Measurements from ENCODE around the gene MYLK.

MYLK gene

GRCh38 chr3:123767564-123768292 is 116.4 kb downstream of the MYLK start:
- DNase-seq: no peak

DNA sequence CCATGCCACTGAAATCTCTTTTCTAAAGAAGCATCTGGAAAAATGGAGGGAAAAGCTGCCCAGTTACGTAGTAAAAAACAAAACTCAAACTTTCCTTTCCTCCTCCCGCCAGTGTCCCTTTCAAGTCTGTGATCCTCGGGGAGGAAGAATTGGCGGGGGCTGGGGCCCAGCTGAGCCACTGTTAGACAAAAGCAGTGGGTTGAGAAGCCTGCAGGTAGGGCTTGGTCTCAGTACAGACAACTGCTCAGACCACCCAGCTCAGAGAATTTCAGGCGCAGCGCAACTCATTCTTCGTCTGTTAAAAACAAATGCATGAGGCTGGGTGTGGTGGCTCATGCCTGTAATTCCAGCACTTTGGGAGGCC is 117.1 kb downstream of the MYLK start:
- no peak for DNase-seq

DNA sequence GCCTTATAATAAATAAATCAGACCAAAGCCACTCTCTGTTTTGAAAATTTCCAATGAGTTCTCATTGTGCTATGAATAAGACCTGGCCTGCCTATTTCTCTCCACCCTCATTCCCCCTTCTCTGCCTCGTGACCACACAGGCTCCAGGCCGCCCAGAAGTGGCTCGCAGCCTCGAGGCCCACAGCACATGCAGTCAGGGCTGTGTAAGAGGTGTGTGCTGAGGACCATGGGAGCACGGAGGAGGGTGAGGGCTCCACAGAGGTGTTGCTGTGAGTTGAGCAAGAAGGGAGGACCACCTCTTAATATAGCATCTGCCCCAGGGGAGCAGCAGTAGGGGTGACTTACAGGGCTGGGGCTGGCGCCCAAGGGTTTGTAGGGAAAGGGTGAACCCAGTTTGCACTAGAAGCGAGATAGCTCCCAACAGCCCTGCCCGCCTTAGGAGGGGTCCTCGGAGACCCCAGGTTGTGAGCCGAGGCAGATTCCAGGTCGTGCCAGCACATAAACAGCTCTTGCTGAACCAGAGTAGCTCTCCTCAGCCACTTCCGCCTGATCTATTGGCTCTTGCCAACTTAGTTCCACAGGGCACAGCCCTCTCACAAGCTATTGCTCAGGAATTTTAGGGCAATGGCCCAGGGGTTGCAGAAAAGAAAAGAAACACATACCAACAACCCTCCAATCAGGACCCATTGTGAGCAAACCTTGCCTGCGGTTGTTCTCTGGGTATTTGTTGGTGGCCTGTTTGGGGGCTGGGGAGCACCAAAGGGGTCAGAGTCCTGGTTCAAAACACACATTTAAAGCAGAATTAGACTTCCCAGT is 117.7 kb downstream of the MYLK start:
- DNase-seq: no peak

DNA sequence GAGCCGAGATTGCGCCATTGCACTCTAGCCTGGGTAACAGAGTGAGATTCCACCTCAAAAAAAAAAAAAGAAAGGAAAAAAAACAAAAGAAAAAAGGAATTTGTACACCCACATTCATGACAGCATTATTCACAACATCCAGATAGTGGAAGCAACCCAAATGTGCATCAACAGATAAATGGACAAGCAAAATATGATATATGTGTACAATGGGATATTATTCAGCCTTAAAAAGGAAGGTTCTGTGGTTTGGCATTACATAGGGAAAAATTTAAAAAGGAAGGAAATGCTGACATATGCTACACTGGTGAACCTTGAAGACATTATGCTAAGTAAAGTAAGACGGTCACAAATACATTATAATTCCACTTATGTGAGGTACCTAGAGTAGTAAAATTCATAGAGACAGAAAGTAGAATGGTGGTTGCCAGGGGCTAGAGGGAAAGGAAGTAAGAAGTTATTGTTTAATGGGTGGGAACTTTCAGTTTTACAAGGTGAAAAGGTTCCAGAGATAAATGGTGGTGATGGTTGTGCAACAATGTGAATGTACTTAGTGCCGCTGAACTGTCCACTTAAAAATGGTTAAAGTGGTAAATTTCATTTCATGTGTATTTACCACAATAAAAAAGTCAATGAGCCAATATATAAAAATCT is 118.5 kb downstream of the MYLK start:
- DNase-seq: peak; percentile 75

- DNase-seq: no peak
These were observed 119.5 kb downstream of the MYLK start for GRCh38 chr3:123764647-123765046.

- no peak for DNase-seq
These were observed 121.3 kb downstream of the MYLK start for GRCh38 chr3:123762805-123763204.

GRCh38 chr3:123760817-123761216 is 123.3 kb downstream of the MYLK start:
- peak; percentile 54 for DNase-seq

DNA sequence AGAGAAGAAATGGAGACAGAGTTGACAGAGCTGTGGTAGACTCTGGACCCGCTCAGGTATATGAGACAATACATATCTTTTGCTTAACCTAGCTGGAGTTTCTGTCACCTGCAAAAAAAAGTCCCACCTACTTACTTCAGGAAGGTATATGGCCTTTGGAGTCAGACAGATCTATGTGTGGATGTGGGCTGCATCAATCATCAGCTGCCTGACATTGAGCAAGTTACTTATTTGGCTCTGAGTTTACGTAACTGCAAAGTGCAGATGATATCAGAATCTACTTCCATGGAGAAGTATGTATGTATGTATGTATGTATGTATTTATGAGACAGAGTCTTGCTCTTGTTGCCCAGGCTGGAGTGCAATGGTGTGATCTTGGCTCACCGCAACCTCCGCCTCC is 124.3 kb downstream of the MYLK start:
- DNase-seq: no peak

GRCh38 chr3:123759311-123759710 is 124.8 kb downstream of the MYLK start:
- DNase-seq: peak; percentile 55

DNA sequence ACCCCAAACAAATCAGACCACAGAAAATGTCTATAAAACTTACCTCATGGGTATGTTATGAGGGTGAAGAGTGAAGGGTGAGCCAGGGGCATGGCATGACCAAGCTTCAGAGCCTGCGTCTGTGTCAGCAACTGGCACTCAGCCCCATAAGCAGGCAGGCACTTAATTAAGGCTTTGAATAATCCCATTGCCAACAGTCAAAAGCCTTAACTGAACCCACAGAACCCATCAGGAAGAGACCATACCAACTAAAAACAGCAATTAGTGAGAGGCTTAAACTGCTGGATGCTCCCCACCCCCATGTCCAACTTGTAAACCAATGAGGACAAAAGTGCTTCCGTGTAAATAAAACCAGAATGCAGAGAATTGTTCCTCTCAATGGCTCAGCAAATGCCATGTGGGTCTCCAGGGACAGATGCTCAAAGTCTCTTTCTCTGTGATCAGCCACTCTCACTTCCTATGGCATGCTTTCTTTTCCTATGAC is 126.0 kb downstream of the MYLK start:
- peak; percentile 78 for DNase-seq

DNA sequence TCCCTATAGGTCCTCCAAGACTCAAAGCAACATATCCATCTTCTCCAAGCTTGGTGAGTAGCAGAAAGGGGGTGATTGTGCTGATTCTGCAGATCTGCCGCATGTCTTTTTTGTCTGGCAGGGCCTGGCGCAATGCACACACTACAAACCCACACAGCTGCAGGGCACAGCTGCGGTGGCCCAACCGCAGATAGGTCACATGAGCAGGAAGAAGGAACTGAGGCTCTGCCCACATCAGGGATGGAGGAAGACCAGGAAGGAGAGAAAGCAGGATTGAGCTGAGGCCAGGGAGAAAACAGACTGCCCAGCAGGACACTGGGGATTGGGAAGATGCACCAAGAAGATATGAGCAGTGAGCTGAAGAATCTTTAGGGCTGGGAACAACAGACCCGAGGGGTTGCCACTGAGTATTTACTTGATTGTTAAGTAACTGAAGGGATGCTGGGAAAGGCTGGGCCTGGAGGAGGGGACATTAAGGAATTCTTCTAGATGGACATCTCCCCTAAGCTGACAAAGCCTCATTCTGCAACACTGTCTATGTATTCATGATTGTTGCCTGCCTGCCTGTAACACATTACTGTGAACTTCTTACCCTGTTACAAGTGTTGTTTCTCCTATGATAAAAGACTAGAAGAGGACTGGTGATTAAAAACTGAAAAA is 126.7 kb downstream of the MYLK start:
- peak; percentile 21 for DNase-seq

DNA sequence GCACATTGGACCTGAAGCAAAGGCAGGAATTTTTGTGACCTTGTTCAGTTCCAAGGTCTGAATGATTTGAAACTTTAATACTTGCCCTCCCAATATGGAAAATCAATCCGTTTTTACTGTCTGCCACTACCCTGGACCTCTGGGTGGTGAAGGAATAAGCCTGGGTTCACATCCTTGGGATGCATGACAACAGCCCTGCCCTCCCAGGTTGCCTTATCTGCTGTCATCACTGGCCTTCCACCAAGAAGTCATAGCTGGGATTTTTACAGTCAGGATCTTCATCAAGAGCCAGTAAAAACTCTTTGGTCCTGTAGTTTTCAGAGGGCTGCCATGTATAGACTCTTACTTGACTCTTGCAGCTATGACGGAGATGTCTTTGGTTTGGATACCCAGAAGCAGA is 128.6 kb downstream of the MYLK start:
- DNase-seq: no peak

GRCh38 chr3:123755085-123755484 is 129.0 kb downstream of the MYLK start:
- no peak for DNase-seq

GRCh38 chr3:123753286-123753685 is 130.8 kb downstream of the MYLK start:
- no peak for DNase-seq

DNA sequence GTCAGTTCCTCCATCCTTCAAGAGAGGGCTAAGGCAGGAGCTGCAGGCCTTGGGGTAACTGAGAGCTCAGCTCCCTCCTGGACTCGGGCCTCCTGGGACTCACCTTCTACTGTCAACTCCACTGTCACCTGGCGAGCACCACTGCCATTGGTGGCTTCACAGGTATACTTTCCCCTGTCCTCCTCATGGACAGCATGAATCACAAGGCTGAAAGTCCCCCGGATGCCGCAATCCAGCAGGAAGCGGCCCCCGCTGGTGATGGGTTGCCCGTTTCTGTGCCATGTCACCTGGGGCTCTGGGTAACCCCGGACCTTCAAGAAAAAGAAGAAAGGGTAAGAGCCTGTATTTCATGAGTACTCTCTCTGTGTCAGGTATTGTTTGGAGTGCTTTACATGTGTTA is 131.9 kb downstream of the MYLK start:
- no peak for DNase-seq

GRCh38 chr3:123751433-123751832 is 132.7 kb downstream of the MYLK start:
- peak; percentile 82 for DNase-seq

- peak; percentile 95 for DNase-seq
These were observed 133.3 kb downstream of the MYLK start for GRCh38 chr3:123750659-123751420.

- DNase-seq: peak; percentile 39
These were observed 133.9 kb downstream of the MYLK start for GRCh38 chr3:123750209-123750608.

- DNase-seq: peak; percentile 92
These were observed 134.4 kb downstream of the MYLK start for GRCh38 chr3:123749711-123750110.

DNA sequence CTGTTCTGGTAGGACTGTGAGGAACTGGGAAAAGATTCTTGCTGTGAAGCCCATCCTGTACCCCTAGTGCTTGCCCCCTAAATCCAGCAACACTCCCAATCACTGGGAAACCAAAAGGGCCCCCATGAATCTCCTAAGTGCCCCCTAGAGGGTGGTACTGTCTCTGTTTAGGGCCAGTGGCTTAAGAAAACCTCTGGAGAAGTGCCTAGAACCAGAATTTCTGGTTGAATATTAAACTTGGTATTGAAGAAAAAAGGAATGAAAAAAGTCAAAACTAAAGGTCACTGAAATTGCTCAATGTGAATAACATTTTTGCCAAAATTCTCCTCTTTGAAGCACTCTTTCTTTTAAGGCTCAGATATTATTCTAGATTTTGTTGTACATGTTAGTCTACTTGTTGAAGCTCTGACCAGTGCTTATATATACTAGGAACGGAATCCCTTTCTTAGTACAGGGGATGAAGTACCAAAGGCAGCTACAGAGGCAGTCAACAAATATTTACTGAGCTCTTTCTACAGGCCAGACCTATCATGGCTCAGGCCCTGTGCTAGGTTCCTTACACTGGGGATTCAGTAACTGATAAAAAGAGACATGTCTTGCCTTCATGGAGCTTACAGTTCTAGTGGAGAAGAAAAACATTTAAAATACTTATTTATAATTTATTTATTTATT is 138.8 kb downstream of the MYLK start:
- DNase-seq: no peak

DNA sequence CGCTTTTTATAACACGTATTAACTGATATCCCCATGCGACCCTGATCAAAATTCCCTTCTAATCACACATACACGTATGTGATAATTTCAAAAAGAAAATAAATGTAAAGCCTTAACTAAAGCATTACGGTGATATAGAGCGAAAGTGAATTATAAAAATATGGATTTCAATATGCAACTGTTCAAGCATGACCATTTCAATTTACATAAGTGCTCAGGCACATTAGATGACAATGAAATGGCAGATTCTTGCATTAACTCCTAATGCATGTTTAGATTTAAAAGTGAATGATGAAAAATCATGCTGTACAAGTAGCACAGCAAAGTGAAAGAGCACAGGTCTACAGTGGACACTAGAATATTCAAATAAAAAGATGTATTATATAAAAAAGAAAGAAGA is 140.1 kb downstream of the MYLK start:
- DNase-seq: no peak

GRCh38 chr3:123743121-123743520 is 141.0 kb downstream of the MYLK start:
- DNase-seq: peak; percentile 72
